ENCODE results near the gene PSMD13.

PSMD13 gene

GRCh38 chr11:255816-256215, 19.0 kb downstream of the PSMD13 start:
- TF ChIP-seq POLR2AphosphoS5 (IDR thresholded peaks at IDR 0.05; ENCODE audit: low read depth, low read length) (no peak), TAF1 (IDR thresholded peaks at IDR 0.05; ENCODE audit: borderline replicate concordance, insufficient read depth, low read length) (no peak), REST (IDR thresholded peaks at IDR 0.05; ENCODE audit: insufficient read depth in 1 of 2, low read depth in 2 of 2, low read length in 2 of 2) (no peak), SIN3A (IDR thresholded peaks at IDR 0.05; ENCODE audit: borderline replicate concordance, insufficient read depth, low read length) (no peak), FOXP2 (optimal IDR thresholded peaks at IDR 0.05; ENCODE audit: borderline replicate concordance, extremely low read depth, extremely low read length, insufficient read depth) (no peak)

GRCh38 chr11:256952-257737, 20.4 kb downstream of the PSMD13 start:
- no peak for TF ChIP-seq REST (IDR thresholded peaks at IDR 0.05; ENCODE audit: insufficient read depth in 1 of 2, low read depth in 2 of 2, low read length in 2 of 2)
- no peak for TF ChIP-seq SIN3A (IDR thresholded peaks at IDR 0.05; ENCODE audit: borderline replicate concordance, insufficient read depth, low read length)
- no peak for TF ChIP-seq POLR2AphosphoS5 (IDR thresholded peaks at IDR 0.05; ENCODE audit: low read depth, low read length)
- no peak for TF ChIP-seq FOXP2 (optimal IDR thresholded peaks at IDR 0.05; ENCODE audit: borderline replicate concordance, extremely low read depth, extremely low read length, insufficient read depth)
- no peak for TF ChIP-seq TAF1 (IDR thresholded peaks at IDR 0.05; ENCODE audit: borderline replicate concordance, insufficient read depth, low read length)

DNA sequence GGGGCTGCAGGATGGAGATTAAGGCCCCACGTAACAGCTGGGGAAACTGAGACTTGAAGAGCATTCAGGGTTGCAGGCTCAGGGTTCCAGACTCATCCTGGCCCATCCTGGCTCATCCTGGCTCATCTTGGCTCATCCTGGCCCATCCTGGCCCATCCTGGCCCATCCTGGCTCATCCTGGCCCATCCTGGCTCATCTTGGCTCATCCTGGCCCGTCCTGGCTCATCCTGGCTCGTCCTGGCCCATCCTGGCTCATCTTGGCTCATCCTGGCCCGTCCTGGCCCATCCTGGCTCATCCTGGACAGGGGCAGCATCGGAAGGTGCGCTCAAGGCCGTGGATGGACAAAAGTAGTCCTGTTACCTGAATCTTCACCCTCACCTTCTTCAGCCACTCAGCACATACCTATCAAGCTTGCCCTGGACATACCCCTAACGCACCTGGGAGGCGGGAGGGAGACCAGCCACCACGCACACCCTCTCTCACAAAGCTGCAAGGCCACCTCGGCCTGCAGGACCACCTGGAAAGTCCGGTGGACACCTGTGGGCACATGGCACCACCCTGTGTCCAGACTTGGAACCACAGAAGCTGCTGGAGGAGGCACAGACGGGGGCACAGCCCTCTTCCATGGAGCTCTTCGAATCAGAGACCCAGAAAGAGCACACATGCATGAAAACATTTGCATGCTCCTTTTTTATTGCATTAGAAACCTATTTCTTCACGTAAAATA, 21.2 kb downstream of the PSMD13 start:
- no peak for TF ChIP-seq REST (IDR thresholded peaks at IDR 0.05; ENCODE audit: insufficient read depth in 1 of 2, low read depth in 2 of 2, low read length in 2 of 2)
- no peak for TF ChIP-seq FOXP2 (optimal IDR thresholded peaks at IDR 0.05; ENCODE audit: borderline replicate concordance, extremely low read depth, extremely low read length, insufficient read depth)
- no peak for TF ChIP-seq SIN3A (IDR thresholded peaks at IDR 0.05; ENCODE audit: borderline replicate concordance, insufficient read depth, low read length)
- no peak for TF ChIP-seq POLR2AphosphoS5 (IDR thresholded peaks at IDR 0.05; ENCODE audit: low read depth, low read length)
- no peak for TF ChIP-seq TAF1 (IDR thresholded peaks at IDR 0.05; ENCODE audit: borderline replicate concordance, insufficient read depth, low read length)

GRCh38 chr11:259413-259812, 22.6 kb downstream of the PSMD13 start:
- TF ChIP-seq SIN3A (IDR thresholded peaks at IDR 0.05; ENCODE audit: borderline replicate concordance, insufficient read depth, low read length), result no peak
- no peak for TF ChIP-seq FOXP2 (optimal IDR thresholded peaks at IDR 0.05; ENCODE audit: borderline replicate concordance, extremely low read depth, extremely low read length, insufficient read depth)
- TF ChIP-seq POLR2AphosphoS5 (IDR thresholded peaks at IDR 0.05; ENCODE audit: low read depth, low read length), result no peak
- TF ChIP-seq TAF1 (IDR thresholded peaks at IDR 0.05; ENCODE audit: borderline replicate concordance, insufficient read depth, low read length), result no peak
- no peak for TF ChIP-seq REST (IDR thresholded peaks at IDR 0.05; ENCODE audit: insufficient read depth in 1 of 2, low read depth in 2 of 2, low read length in 2 of 2)
